Measurements from ENCODE around the gene TMEM89.

DNA sequence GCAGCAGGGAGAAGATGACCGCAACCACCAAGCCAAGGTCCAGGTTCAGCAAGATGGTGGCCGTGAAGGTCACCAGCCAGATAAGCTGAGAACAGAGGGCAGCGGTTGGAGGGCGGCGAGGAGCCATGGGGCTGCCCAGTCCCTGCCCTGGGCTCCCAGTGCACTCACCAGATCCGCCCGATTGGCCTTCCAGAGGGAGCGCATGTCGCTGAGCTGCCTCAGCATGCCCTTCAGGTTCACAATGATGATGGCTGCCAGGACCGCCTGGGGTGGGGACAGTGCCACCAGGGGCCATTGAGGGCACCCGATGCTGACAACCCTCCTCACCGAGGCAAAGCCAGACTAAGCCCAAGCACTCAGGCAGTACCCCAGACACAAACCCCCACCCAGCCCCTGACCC, 8.3 kb upstream of the TMEM89 start:
- TF ChIP-seq POLR2AphosphoS5 (IDR thresholded peaks at IDR 0.05) = no peak
- TF ChIP-seq, protein P1, sequence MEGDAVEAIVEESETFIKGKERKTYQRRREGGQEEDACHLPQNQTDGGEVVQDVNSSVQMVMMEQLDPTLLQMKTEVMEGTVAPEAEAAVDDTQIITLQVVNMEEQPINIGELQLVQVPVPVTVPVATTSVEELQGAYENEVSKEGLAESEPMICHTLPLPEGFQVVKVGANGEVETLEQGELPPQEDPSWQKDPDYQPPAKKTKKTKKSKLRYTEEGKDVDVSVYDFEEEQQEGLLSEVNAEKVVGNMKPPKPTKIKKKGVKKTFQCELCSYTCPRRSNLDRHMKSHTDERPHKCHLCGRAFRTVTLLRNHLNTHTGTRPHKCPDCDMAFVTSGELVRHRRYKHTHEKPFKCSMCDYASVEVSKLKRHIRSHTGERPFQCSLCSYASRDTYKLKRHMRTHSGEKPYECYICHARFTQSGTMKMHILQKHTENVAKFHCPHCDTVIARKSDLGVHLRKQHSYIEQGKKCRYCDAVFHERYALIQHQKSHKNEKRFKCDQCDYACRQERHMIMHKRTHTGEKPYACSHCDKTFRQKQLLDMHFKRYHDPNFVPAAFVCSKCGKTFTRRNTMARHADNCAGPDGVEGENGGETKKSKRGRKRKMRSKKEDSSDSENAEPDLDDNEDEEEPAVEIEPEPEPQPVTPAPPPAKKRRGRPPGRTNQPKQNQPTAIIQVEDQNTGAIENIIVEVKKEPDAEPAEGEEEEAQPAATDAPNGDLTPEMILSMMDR (IDR thresholded peaks at IDR 0.05) = no peak
- no peak for TF ChIP-seq POLR2A (IDR thresholded peaks at IDR 0.05)
